ENCODE measurements around the gene MPV17L.
"Not testable (repeated sequence)": the region's sequence is repeated elsewhere in the genome, so short reads cannot be mapped to it uniquely, and the experiment has no call there.

The MPV17L gene

GRCh38 chr16:15415511-15415985, 20.0 kb downstream of the MPV17L start:
- no peak for DNase-seq

GRCh38 chr16:15417197-15417596, 21.6 kb downstream of the MPV17L start:
- no peak for DNase-seq

DNA sequence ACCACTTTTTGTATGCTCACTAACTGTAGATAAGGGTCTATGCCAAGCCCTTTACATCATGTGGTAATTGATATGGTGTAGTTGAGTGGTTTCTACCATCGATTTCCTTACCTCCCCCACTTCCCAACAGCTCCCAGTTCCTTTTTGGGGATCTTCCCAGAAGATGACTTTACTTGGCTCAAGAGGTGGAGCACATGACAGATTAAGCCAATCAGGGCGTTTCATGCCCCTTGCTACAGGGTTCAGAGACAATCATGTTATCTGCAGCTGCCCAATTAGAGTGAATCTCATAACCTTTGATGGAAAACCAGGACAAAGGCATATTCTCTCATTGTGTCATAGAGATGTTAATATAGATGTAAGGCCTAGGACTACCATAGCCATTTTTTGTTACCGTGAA, 22.7 kb downstream of the MPV17L start:
- no peak for DNase-seq

DNA sequence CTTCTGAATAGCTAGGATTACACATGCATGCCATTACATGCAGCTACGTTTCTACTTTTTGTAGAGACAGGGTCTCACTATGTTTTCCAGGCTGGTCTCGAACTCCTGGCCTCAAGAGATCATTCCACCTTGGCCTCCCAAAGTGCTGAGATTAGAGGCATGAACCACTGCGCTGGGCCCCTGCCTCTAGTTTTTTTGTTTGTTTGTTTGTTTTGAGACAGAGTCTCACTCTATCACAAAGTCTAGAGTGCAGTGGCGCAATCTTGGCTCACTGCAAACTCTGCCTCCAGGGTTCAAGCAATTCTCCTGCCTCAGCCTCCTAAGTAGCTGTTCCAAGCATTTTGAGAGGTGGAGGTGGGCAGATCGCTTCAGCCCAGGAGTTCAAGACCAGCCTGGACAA, 26.1 kb downstream of the MPV17L start:
- DNase-seq: not testable (repeated sequence)

GRCh38 chr16:15422222-15422621, 26.7 kb downstream of the MPV17L start:
- DNase-seq: no peak

- DNase-seq: no peak
Observed at GRCh38 chr16:15425861-15426260, 30.3 kb downstream of the MPV17L start.

DNA sequence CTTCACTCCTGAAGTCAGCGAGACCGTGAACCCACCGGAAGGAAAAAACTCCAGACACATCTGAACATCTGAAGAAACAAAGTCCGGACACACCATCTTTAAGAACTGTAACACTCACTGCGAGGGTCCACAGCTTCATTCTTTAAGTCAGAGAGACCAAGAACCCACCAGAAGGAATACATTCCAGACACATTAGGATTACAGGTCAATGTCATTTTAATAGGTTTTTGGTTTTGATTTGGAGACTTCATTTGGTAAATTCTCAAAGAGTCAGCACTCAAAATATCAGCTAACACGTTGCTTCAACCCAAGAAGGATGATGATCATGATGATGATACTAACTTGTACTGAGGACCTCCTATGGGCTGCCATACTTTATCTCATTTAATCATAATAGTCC, 31.2 kb downstream of the MPV17L start:
- no peak for DNase-seq

DNA sequence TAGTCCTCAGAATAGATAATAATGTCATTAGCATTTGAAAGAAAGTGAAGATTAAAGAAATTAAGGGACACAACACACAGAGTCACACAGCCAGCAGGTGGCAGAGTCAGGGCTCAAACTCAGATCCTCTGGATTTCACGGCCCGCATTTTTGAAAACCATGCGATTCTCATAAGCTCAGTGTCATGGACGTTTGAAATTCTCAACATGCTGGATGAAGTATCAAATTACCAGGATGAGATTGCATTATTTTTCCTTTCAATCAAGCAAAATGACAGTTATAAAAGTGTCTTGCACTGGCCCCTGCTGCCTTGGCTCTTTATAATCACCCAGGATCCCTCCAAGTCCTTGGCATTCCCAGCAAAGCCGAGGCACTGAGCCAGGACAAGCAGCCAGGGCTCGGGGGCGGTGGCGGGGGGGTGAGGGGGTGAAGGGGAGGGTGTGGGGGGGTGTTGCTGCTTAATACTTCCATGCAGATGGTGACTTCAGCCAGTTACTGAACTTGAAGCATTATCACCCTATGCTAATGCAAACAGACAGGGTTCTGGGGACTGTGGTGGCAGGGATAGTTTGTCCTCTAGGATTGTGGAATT, 32.2 kb downstream of the MPV17L start:
- DNase-seq: peak; percentile 10

GRCh38 chr16:15430884-15431283, 35.3 kb downstream of the MPV17L start:
- not testable (repeated sequence) for DNase-seq

- DNase-seq: no peak
Observed at GRCh38 chr16:15434079-15434424, 38.5 kb downstream of the MPV17L start.

DNA sequence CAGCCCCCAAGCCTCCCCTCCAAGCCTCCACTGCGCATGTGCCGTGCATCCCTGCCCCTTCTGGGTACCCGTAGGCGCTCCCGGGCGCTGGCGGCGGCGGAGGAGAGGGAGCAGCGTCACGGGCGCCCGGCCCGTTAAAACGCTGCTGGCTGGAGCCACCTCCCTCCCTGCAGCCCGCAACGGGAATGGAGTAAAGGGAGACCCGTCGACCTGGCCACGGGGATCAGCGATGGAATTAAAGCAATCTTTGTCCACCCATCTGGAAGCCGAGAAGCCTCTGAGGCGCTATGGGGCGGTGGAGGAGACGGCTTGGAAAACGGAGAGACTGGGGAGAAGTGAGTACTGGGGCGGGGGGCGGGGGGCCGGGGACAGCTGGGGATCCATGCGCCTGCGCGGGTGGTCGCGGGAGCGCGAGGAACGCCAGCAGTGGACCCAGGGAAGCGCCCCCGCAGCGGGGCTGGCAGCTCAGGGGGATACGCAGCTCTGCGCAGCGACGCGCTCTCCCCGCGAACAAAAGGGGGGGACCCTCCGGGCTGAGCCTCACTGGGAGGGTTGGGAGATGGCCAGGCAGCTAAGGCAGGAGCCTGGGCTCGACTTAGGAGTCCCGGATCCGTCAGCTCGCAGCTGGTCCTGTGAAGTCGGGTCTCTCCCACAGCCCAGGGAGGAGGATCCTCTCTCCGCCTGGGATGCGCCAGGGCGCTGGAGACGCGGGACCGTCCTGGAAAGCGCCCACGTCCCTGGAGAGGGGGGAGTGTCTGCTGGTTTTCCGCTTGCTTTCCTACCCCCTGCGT, 39.1 kb downstream of the MPV17L start, which contains the start of gene BMERB1:
BMERB1 (plus strand) TSS at position 164 of the 791 bp plus-strand sequence; CDS start at position 230, 66 bp downstream.
- DNase-seq: no peak

DNA sequence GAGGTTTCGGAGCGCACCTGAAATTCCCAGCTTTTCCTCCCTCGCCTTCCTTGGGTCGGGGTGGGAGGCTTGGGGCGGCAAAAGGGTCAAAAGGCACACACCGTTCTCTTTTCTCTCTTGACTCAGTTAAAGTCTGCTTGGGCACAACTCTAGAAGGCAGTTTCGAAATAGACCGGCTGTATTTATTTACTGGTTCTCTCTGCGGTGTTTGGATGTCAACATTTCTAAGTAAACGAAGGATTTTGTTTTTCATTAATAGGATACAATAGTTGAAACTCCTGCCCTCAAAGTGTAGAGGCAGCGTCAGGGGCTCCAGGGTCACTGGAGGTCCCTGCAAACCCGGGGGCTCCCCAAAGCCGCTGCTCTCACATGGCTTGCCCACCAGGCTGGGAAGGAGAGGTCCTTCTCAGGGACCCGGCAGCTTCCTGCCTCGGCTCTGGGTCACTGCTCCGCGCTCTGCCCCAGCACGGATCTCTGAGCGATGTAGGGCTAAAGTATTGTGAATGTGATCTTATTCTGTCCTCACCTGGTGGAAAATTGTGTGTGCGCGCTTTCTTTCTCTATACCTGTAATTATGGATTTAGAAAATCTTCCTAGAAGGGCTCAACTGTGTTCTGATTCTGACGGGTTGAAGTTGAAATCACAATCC, 39.8 kb downstream of the MPV17L start:
- no peak for DNase-seq

DNA sequence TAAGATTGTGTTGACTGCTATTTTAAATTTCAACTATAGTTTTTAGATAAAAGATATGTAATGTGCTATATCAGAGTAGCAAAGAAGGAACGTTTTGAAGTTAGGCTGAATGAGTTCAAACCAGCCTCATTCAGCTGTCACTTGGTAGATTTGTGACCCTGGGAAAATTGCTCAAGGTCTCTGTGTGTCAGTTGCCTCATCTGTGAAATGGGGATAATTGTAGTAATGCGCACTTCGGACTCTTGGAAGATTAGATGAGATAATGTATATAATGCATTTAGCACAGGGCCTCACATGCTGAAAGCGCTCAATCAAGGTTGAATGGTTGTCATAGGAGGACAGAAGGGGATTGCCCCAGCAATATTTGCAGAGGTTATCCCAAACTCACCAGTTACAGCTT, 43.5 kb downstream of the MPV17L start:
- DNase-seq: no peak

DNA sequence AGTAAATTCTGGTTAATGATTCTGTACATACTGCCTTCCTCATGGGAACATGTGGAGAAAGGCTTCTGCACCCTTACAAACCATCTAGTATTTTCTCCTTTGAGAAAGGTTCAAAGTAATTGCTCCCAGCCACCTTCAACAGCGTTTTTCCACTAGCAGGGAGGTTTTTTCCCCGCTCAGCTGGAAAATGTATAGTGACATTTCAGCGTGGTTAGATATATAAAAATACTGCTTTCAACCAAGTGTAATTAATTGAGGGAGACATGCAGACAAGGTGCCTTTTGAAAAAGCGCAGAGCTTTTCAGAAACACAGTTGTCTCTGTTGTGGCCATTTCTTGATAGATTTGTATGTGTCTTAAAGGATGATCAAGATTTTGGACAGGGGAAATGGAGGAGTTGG, 44.0 kb downstream of the MPV17L start:
- DNase-seq: no peak

- DNase-seq: no peak
Observed at GRCh38 chr16:15440852-15441251, 45.3 kb downstream of the MPV17L start.

DNA sequence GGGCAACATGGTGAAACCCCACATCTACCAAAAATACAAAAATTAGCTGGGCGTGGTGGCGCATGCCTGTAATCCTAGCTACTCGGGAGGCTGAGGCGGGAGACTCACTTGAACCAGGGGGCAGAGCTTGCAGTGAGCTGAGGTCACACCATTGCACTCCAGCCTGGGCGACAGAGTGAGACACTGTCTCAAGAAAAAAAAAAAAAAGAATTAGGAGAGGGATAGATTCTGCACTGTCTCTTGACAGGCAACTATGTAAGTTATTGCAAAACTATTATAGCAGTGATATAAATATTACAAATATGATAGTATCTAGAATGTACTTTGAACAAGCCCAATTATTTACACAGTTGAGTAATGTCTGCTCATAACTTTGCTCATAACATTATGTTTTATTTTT, 46.6 kb downstream of the MPV17L start:
- DNase-seq: not testable (repeated sequence)

GRCh38 chr16:15443753-15444152, 48.2 kb downstream of the MPV17L start:
- DNase-seq: no peak

DNA sequence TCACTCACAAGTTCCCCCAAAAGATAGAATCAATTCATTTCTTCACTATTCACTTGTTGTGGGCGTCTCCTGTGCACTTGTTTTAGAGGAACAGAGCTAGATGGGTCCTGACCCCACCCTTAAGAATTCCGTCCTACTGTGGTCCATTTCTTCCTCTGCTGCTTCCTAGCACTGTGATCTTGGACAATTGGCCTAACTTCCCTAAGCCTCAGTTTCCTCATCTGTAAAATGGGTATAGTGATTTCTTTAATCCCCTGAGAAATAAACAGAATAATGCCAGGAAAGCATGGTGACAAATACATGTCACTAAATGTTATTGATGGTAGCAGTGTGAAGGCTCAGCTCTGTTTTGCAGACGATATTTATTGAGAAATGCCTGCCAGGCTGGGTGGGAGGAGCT, 48.7 kb downstream of the MPV17L start:
- no peak for DNase-seq

DNA sequence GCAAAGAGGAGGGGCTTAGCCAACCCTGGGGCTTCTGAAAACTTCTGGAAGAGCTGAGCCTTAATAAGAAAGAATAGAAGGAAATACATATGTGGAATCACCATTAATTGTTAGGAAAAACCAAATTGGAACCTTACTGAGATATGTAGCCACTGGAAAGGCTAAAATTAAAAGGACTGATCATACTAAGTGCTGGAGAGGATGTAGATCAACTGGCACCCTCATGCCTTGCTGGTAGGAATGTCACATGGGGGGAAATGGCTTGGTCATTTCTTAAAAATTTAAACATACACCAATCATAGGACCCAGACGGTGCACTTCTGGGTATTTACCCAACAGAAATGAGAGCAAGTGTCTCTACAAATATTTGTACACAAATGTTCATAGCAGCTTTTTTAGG, 49.9 kb downstream of the MPV17L start:
- DNase-seq: no peak

DNA sequence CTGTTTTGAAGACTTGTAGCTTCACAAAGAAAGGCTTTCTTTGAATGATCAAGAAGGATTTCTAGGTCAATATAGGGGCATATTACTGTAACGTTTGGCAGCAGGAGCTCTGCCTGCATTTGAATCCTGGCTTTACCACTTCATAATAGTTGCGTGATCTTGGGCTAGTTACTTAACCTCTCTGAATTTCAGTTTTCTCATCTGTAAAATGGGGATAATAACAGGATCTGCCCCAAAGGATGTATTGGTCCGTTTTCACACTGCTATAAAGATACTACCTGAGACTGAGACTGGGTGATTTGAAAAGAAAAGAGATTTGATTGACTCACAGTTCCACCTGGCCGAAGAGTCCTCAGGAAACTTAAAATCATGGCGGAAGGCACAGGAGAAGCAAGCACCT, 51.3 kb downstream of the MPV17L start:
- no peak for DNase-seq

- DNase-seq: no peak
Observed at GRCh38 chr16:15450624-15451023, 55.1 kb downstream of the MPV17L start.

GRCh38 chr16:15451098-15451731, 55.7 kb downstream of the MPV17L start:
- no peak for DNase-seq

DNA sequence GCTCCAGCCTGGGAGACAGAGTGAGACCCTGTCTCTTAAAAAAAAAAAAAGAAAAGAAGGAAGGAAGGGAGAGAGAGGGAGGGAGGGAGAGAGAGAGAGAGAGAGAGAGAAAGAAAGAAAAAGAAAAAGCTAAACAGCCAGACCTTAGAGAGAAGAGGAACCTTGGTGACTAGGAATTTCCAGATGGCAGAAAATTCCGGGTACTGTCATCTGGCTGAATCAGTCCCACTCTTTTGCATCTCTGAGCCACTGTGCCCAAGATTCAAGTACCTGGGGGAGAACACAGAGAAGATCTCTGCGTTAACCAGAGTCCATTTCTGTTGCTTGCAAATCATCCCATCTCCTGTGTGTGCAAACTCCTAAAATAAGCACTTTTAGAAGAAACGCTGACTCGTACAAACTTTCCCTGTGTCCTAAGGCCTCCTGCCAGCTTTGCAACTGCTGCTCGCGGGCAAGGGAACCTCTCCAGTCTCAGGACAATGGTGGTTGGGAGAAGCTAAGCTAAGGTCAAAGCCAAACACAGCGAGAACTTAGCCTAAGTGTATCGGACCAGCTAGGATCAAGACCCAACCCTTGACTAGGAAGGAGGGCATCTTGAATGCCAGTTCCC, 56.8 kb downstream of the MPV17L start:
- DNase-seq: no peak
